ENCODE data around the gene WDR27.

WDR27 gene

GRCh38 chr6:169701954-169702839 is at the start of gene WDR27, which contains the start of gene C6orf120:
WDR27 (minus strand) TSS chr6:169702029; CDS start chr6:169689005, 13,024 bp downstream.
C6orf120 (plus strand) TSS chr6:169702126; CDS start chr6:169702460, 334 bp downstream.
- peak; percentile 98 for DNase-seq (ENCODE audit: low read depth)

DNA sequence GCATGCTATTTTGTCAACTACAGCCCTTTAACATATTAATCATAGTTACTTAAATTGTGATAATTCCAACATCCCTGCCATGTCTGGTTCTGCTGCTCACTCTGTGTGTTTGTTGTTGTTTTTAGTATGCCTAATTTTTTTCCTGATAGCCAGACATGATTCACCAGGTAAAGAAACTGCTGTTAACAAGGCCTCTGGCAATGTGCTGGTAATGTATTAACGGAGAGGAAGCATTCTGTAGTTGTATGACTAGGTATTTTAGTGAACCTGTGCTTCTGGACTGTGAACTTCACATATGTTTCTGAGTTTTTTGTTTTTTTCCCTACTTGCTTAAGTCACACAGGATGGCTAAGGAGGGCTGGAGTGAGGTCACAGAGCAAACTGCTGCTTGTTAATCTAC is 44.7 kb upstream of the WDR27 start:
- DNase-seq (ENCODE audit: low read depth): no peak

GRCh38 chr6:169745405-169745804 is 43.6 kb upstream of the WDR27 start:
- DNase-seq (ENCODE audit: low read depth): no peak

DNA sequence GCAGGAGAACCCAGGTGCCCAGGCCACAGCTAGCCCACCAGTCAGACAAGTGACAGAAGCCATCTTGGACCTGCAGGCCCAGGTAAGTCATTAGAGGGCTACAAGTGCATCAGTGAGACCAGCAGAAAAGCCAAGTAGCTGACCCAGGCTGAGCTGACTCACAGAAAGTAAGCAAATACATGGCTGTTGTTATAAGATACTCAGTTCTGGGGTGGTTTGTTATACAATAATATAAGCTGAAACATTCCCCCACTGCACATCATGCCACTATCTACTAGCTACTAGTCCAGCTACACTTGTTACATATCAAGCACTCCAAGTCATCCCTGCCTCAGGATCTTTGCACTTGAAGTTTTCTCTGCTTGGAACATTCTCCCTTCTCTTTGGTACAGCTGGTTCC is 39.5 kb upstream of the WDR27 start:
- DNase-seq (ENCODE audit: low read depth): no peak

GRCh38 chr6:169738976-169739529 is 37.2 kb upstream of the WDR27 start:
- DNase-seq (ENCODE audit: low read depth): no peak

DNA sequence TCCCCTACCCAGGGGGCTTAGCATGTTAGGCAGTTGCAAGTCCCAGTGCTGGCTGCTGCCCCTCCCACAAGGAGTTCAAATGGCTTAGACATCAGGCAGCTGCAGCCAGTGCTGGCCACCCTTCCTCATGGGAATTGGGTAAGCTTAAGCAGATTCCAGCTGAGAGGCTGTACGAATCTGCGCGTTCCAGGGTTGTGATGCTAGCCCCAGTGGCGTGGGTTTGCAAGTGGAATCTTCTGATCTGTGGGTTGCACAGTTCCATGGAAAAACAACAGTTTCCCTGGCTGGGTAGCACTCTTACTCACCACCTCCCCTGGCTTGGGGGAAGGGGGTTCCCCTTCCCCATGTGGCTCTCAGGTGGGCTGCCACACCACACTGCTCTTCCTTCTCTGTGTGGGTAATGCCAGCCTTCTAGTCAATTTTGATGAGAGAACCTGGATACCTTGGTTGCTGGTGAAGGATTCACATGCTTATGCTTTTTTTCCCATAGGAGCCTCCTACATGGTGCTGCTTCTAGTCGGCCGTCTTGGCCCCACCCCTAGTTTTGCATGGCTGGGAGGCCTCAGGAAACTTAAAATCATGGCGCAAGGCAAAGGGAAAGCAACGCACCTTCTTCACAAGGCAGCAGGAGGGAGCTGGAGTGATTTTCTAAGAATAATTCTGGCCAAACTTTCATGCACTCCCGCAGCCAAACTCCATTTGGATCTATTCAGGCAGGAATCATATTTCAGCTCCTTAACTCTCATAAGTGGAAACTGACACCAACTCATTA is 36.6 kb upstream of the WDR27 start:
- no peak for DNase-seq (ENCODE audit: low read depth)

GRCh38 chr6:169729961-169730360 is 28.1 kb upstream of the WDR27 start:
- DNase-seq (ENCODE audit: low read depth): no peak

GRCh38 chr6:169726963-169727362 is 25.1 kb upstream of the WDR27 start:
- DNase-seq (ENCODE audit: low read depth): no peak

DNA sequence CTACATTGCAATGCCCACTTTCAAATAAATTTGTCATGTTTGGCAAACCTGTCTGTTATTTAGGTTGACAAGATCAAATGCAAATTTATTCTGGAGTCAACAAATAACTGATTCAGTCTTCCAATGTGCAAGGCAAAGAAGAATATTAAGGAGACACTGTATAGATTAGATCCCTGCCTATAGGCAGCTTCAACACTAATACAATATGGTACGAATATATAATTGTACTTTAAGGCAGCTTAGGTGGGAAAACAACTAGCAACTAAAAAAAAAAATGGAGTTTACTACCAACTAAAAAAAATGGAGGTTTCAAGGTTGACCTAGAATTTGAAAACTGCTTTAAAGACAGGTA is 24.2 kb upstream of the WDR27 start:
- no peak for DNase-seq (ENCODE audit: low read depth)

DNA sequence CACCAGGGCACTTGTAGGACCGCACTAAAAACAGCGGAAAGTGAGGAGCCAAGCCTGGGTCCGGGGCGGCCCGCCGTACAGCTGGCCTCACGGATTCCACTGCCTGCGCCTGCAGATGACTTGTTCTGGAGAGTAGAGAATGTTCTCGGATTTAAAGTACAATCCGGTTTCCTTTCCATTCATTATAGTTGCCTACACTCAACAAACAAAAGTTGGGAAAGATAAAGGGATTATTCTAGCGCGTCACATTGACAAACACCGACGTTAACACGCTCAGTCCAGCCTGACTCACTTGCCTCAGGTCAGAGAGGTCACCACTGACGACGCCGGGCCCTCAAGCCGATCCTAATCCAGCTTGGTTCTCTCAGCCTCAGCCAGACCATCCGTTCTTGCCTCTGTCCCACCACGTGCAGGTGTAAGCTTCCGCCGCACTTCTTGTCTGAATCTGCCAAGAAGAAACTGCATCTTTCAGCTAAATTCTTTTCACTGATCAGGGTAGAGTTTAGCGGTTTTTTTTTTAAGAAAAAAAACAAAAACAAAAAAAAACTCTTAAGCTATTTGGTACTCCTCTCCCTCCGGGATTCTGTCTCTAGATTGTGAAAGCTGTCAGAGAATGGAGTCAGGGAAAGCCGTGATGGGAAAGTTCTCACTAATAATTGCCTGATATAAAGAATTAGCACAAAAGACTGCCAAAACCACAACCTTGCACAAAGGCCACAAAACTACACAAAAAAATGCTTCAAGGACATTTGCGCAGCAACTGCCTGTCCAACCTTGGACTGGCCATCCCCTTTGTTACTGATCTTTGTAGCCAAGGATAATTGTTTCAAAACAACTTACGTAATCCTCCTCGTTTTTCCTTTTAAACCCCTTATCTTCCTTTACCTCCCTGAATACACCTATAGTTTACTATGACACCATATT is 23.6 kb upstream of the WDR27 start:
- DNase-seq (ENCODE audit: low read depth): no peak

- DNase-seq (ENCODE audit: low read depth): peak; percentile 67
Observed at GRCh38 chr6:169724494-169725124, 22.8 kb upstream of the WDR27 start, which contains the start of gene PHF10. PHF10 (minus strand) TSS chr6:169724500; CDS start chr6:169723931, 569 bp downstream.

DNA sequence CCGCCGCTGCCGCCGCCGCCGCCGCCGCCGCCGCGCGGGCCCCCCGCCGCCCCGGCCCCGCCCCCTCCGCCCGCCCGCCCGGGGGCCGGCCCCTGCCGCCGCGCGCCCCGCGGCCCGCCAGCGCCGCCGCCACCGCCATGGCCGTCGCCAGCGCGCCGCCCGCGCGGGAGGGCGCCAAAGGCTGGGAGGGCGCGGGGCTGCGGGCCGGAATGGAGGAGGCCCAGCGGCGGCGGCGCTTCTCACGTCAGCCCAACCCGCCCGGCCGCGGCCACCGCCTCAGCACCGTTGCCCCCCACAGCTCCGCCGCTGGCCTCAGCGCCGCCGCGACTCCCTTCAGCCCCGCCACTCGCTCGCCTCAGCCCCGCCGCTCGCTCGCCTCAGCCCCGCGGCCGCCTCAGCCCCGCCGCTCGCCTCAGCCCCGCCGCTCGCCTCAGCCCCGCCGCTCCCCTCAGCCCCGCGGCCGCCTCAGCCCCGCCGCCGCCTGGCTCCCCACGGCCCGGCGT is 22.2 kb upstream of the WDR27 start:
- no peak for DNase-seq (ENCODE audit: low read depth)

DNA sequence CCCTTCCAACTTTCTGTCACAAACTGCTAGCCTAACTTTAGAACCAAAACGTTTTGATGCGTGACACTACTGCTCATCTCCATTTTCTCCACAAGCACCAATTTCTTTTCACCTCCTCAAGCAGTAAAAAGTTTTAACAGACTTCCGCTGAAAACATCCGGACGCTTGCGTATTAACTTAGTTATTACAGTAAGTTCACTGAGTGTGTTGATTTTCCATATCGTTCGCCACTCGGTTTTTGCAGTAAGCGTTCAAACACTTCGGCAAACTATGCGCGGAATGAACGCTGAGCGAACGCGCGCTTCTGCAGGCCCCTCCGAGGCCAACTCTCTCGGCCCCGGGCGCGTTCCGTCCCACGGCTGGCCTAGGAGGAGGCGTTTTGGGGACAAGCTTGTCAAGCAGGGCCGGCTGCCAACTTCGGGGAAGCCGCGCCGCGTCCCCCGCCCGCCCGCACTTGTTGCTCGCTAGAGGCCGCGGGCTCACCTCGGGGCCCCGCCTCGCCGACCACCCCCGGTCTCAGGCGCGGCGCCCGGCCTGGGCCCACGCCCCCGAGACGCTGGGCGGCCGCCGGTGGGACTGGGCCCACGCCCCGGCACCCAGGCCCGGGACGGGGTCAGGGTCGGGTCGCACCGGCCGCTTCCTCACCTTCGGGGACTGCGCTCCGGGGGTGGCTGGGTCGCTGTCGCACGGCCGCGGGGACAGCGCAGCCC is 21.5 kb upstream of the WDR27 start:
- DNase-seq (ENCODE audit: low read depth): peak; percentile 59

- DNase-seq (ENCODE audit: low read depth): peak; percentile 4
Observed at GRCh38 chr6:169722362-169723199, 20.8 kb upstream of the WDR27 start.

- no peak for DNase-seq (ENCODE audit: low read depth)
Observed at GRCh38 chr6:169720207-169720855, 18.5 kb upstream of the WDR27 start.

DNA sequence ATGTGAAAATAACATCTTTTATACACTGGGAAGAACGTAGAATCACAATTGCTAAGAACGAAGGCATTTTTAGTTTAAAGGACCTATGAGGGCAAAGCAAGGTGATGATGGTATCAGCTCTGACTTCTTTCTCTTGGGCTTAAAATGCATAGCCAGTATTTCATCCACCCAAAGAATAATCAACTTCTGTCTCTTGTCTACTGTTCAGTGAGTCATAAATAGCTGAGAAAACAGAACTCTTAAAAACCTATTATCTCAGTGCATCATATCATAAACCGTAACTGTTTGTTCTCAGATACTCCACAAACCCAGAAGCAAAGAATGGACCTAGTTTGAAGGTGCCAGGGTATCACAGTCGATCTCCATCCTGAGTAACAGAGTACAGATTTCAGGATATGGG is 17.3 kb upstream of the WDR27 start:
- no peak for DNase-seq (ENCODE audit: low read depth)

DNA sequence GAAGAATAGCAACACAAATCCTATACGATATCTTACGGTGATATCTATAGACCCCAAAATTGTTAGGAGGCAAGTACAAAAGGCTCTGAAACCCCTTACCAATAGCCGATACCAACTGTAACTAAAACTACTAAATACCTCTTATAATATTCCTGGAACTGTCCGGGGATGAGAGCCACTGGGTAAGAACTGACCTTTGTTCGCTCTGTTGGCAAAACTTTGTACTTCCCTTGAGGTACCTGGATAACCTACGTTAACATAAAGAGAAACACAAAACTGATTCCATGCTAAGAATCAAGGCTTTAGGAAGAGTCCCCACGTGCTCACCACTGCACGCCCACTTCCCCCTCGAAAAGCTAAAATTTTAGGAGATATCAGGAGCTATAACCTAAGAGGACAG is 12.8 kb upstream of the WDR27 start:
- no peak for DNase-seq (ENCODE audit: low read depth)

- no peak for DNase-seq (ENCODE audit: low read depth)
Observed at GRCh38 chr6:169714178-169714577, 12.3 kb upstream of the WDR27 start.

DNA sequence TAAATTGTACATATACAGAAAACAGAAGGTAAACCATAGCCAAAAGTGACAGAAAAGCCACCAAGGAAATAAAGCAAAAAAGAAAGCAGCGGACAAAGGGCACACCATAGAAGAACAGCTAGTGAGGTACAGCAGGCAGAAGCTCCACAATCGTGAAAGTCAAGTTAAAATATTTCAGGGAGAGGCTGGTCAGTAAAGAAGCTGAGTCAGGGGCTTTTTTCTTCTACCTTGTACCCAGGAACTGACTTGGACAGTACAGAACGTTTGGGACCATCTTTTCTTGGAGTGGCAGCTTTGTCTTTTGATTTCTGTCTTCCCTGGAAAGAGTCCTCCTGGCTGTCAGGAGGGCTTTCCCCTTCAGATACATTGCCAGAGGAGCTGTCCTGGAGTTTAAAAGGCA is 8.2 kb upstream of the WDR27 start:
- DNase-seq (ENCODE audit: low read depth): no peak
